ENCODE results near the gene CEP57L1.

CEP57L1 gene

GRCh38 chr6:109192865-109193264 lies 97.6 kb downstream of the CEP57L1 start:
- no peak overlapping the region for H3K4me3 ChIP-seq (ENCODE audit: low read depth, low read length)
- no peak for DNase-seq (ENCODE audit: low read depth, low spot score)
- no peak for TF ChIP-seq CTCF (IDR thresholded peaks at IDR 0.05; ENCODE audit: insufficient read depth, low read length, missing control alignments)
- ChIA-PET POLR2A (no interaction called here), CTCF (no interaction called here)

DNA sequence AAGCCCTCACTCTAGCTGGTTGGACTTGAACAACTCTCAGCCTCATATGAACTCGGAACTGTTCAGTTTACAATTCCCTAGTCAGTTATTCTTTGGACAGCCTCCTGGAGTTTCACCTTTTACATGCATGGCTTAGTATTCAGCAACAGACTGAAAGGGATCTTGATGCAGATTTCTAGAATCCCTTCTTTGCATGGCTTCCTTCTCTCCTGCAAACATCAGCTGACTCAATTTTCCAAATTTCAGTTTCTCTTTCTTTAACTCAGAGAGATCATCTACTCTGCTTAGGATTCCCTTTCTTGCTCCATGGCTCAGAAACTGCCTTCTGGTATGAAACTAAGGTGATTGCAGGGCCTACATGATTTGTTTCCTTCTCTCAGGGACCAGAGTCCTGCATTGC lies 99.6 kb downstream of the CEP57L1 start:
- POLR2A ChIA-PET = no interaction called here
- no peak for DNase-seq (ENCODE audit: low read depth, low spot score)
- H3K4me3 ChIP-seq (ENCODE audit: low read depth, low read length) = no peak overlapping the region
- CTCF ChIA-PET = no interaction called here
- TF ChIP-seq CTCF (IDR thresholded peaks at IDR 0.05; ENCODE audit: insufficient read depth, low read length, missing control alignments) = no peak

- ChIA-PET CTCF (interaction anchor here (2.4 kb wide), 1 partner anchor 10 kb away, joined by 13 read pairs; no protein-coding TSS in a partner anchor), POLR2A (no interaction called here)
- TF ChIP-seq CTCF (IDR thresholded peaks at IDR 0.05; ENCODE audit: insufficient read depth, low read length, missing control alignments) = no peak
- no peak for DNase-seq (ENCODE audit: low read depth, low spot score)
- no peak overlapping the region for H3K4me3 ChIP-seq (ENCODE audit: low read depth, low read length)
Measured at GRCh38 chr6:109197061-109197460, 101.8 kb downstream of the CEP57L1 start.

DNA sequence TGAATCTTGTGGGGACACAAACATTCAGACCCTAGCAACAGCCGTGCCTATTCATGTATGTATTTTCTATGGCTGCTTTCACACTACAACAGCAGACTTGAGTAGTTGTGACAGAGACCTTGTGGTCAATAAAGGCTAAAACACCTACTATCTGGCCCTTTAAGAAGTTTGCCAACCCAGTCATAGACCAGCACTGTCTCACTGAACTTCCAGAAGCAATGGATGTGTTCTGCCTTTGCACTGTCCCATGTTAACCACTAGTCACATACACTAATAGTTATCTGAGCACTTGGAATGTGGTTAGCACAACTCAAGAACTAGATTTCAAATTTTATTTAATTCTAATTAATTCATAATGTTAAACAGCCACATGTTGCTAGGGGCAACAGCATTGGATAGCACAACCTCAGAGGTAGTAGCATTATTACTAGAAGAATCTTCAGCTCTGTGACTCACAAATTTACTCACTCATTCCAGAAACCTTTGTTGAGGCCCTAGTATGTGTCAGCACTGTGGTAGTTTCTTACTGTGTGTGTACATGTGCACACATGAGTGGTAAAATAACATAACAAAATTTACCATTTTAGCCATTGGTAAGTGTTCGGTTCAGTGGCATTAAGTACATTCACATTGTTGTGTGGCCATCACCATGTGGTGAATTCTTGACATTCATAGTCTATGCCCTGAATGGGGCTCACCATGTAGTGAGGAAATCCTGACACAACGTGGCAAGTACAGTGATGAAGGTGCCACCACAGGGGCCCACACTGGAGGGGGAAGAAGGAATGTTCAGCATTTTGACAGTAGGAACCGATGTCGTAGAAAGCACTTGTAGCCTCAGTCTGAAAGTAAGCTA lies 107.3 kb downstream of the CEP57L1 start:
- H3K4me3 ChIP-seq (ENCODE audit: low read depth, low read length) = no peak overlapping the region
- TF ChIP-seq CTCF (IDR thresholded peaks at IDR 0.05; ENCODE audit: insufficient read depth, low read length, missing control alignments) = no peak
- POLR2A ChIA-PET = no interaction called here
- no peak for DNase-seq (ENCODE audit: low read depth, low spot score)
- CTCF ChIA-PET = no interaction called here

- no peak for TF ChIP-seq CTCF (IDR thresholded peaks at IDR 0.05; ENCODE audit: insufficient read depth, low read length, missing control alignments)
- DNase-seq (ENCODE audit: low read depth, low spot score) = no peak
- ChIA-PET POLR2A (no interaction called here), CTCF (interaction anchor here (3.5 kb wide), 1 partner anchor 17 kb away, joined by 12 read pairs; no protein-coding TSS in a partner anchor)
- no peak overlapping the region for H3K4me3 ChIP-seq (ENCODE audit: low read depth, low read length)
Measured at GRCh38 chr6:109204511-109204910, 109.2 kb downstream of the CEP57L1 start.

- ChIA-PET CTCF (no interaction called here), POLR2A (no interaction called here)
- no peak overlapping the region for H3K4me3 ChIP-seq (ENCODE audit: low read depth, low read length)
- TF ChIP-seq CTCF (IDR thresholded peaks at IDR 0.05; ENCODE audit: insufficient read depth, low read length, missing control alignments) = no peak
- no peak for DNase-seq (ENCODE audit: low read depth, low spot score)
Measured at GRCh38 chr6:109212683-109213082, 117.4 kb downstream of the CEP57L1 start.
